Measurements from ENCODE around the gene PPFIA2.

Gene PPFIA2

GRCh38 chr12:81333812-81334211, 425.3 kb downstream of the PPFIA2 start:
- no peak for DNase-seq

- no peak for DNase-seq
Measured at GRCh38 chr12:81332054-81332453, 427.1 kb downstream of the PPFIA2 start.

GRCh38 chr12:81330480-81330879, 428.7 kb downstream of the PPFIA2 start:
- no peak for DNase-seq

GRCh38 chr12:81329085-81329484, 430.1 kb downstream of the PPFIA2 start:
- no peak for DNase-seq

- DNase-seq, result no peak
Measured at GRCh38 chr12:81327425-81327824, 431.7 kb downstream of the PPFIA2 start.

- DNase-seq, result no peak
Measured at GRCh38 chr12:81325086-81325485, 434.1 kb downstream of the PPFIA2 start.

- DNase-seq, result no peak
Measured at GRCh38 chr12:81314903-81315531, 444.1 kb downstream of the PPFIA2 start.

GRCh38 chr12:81303935-81304334, 455.2 kb downstream of the PPFIA2 start:
- DNase-seq, result no peak

- DNase-seq, result no peak
Measured at GRCh38 chr12:81300454-81300853, 458.7 kb downstream of the PPFIA2 start.

GRCh38 chr12:81297601-81298000, 461.5 kb downstream of the PPFIA2 start:
- no peak for DNase-seq

GRCh38 chr12:81296556-81297305, 462.4 kb downstream of the PPFIA2 start:
- DNase-seq, result no peak

GRCh38 chr12:81295251-81295650, 463.9 kb downstream of the PPFIA2 start:
- DNase-seq, result no peak

GRCh38 chr12:81294325-81295190, 464.6 kb downstream of the PPFIA2 start:
- DNase-seq, result no peak

GRCh38 chr12:81288651-81289050, 470.5 kb downstream of the PPFIA2 start:
- no peak for DNase-seq

- DNase-seq, result no peak
Measured at GRCh38 chr12:81284137-81284536, 475.0 kb downstream of the PPFIA2 start.

GRCh38 chr12:81274637-81275529, 484.3 kb downstream of the PPFIA2 start:
- no peak for DNase-seq

GRCh38 chr12:81270385-81270784, 488.8 kb downstream of the PPFIA2 start:
- no peak for DNase-seq

- no peak for DNase-seq
Measured at GRCh38 chr12:81263072-81263471, 496.1 kb downstream of the PPFIA2 start.

GRCh38 chr12:81261508-81262207, 497.5 kb downstream of the PPFIA2 start:
- DNase-seq, result no peak

- DNase-seq, result no peak
Measured at GRCh38 chr12:81259360-81259759, 499.8 kb downstream of the PPFIA2 start.

GRCh38 chr12:81257947-81258551, 501.1 kb downstream of the PPFIA2 start:
- DNase-seq, result no peak

Data from central memory CD4-positive, alpha-beta T cell (primary cell).